A673 (cell line): ENCODE measurements around the gene MBD5. TPM values are rescaled to one million over a fixed set of nuclear protein-coding genes. Genes with fewer than 3 reads are reported as not detected.

Source experiments
- BruUV-seq: library from RNA; stranded (reverse); fragments of 400-500 nt; replicated peaks from 2 replicates; lab custom pipeline; 2021; lab: Mats Ljungman, UMichigan
- CTCF ChIA-PET: fragments of 300-600 bp; sonication (Branson Sonifier 250); formaldehyde crosslinking; loops from one replicate; lab custom pipeline; 2022; ENCODE audit warnings: antibody characterized with exemption; lab: Charles Lee
- POLR2A ChIA-PET: fragments of 300-600 bp; sonication (Branson Sonifier 250); formaldehyde crosslinking; loops from one replicate; lab custom pipeline; 2022; ENCODE audit warnings: antibody characterized with exemption; ENCODE audit not compliant: low non-redundant PET; lab: Charles Lee
- DNase-seq: peaks from one replicate; pipeline ENCODE4 v3.0.0-alpha.2; 2015; ENCODE audit warnings: low spot score
- H3K27ac ChIP-seq: fragments of 200-600 bp; sonication (generic); 2 replicates; pipeline ENCODE4 v1.5.1; 2016; ENCODE audit warnings: mixed run types, low read depth, mild to moderate bottlenecking, mixed read lengths, antibody characterized with exemption, low read length; ENCODE audit not compliant: poor library complexity, severe bottlenecking
- H3K27me3 ChIP-seq: fragments of 200-600 bp; sonication (generic); replicated peaks from 2 replicates; pipeline ENCODE4 v1.6.1; 2017; ENCODE audit warnings: mixed run types, low read depth, mild to moderate bottlenecking, mixed read lengths, antibody characterized with exemption, low read length; ENCODE audit not compliant: insufficient read depth, poor library complexity
- H3K36me3 ChIP-seq: fragments of 200-600 bp; sonication (generic); 2 replicates; pipeline ENCODE4 v1.6.1; 2016; ENCODE audit warnings: mixed run types, mild to moderate bottlenecking, mixed read lengths, antibody characterized with exemption, low read length; ENCODE audit not compliant: insufficient read depth, poor library complexity, severe bottlenecking
- H3K4me1 ChIP-seq: fragments of 200-600 bp; sonication (generic); 2 replicates; pipeline ENCODE4 v1.6.1; 2017; ENCODE audit warnings: mixed run types, mild to moderate bottlenecking, mixed read lengths, antibody characterized with exemption, low read length; ENCODE audit not compliant: insufficient read depth, poor library complexity, severe bottlenecking
- H3K4me3 ChIP-seq: fragments of 200-600 bp; sonication (generic); 2 replicates; pipeline ENCODE4 v1.5.1; 2016; ENCODE audit warnings: low read depth, mixed run types, mild to moderate bottlenecking, mixed read lengths, low read length; ENCODE audit not compliant: poor library complexity, severe bottlenecking
- H3K9me3 ChIP-seq: fragments of 200-600 bp; sonication (generic); 2 replicates; pipeline ENCODE4 v1.6.1; 2016; ENCODE audit warnings: mixed run types, low read depth, mild to moderate bottlenecking, mixed read lengths, antibody characterized with exemption, low read length; ENCODE audit not compliant: poor library complexity, severe bottlenecking
- CTCF ChIP-seq: fragments of 300-800, 200-600 bp; sonication (generic); conservative IDR thresholded peaks from 2 replicates; pipeline ENCODE4 v1.5.1; 2017; ENCODE audit warnings: low read depth, mild to moderate bottlenecking, antibody characterized with exemption, low read length, moderate library complexity, mixed read lengths
- EZH2 ChIP-seq: fragments of 200-600 bp; sonication (generic); IDR thresholded peaks from 2 replicates; pipeline ENCODE4 v1.6.1; 2017; ENCODE audit warnings: borderline replicate concordance, low read depth, mild to moderate bottlenecking, mixed read lengths, antibody characterized with exemption, low read length; ENCODE audit not compliant: poor library complexity, severe bottlenecking
- intact Hi-C: fragments of 100-400 bp; cut with micrococcal nuclease; formaldehyde crosslinking; loops from one replicate; pipeline ENCODE4 v1.10.0; 2022; ENCODE audit not compliant: unreplicated experiment
- total RNA-seq: library from RNA; stranded (reverse); gene quantifications from 2 replicates; pipeline ENCODE4 v1.2.3, GENCODE V29; 2021

The MBD5 gene
- total RNA-seq, 1 experiment from 2014 or later = 32.4 TPM

- TF ChIP-seq CTCF = no peak
- no peak for TF ChIP-seq EZH2
- Histone ChIP-seq H3K9me3 (no peaks in the 10 kb centered on the region), H3K27me3 (no peaks in the 10 kb centered on the region), H3K27ac (no peak overlapping the region), H3K36me3 (no peaks in the 10 kb centered on the region), H3K4me1 (no peaks in the 10 kb centered on the region), H3K4me3 (no peak overlapping the region)
- CTCF ChIA-PET = no interaction called here
- POLR2A ChIA-PET = no interaction called here
- intact Hi-C loops = no loop called here
- no TSS peak for BruUV-seq
- DNase-seq = no peak
These were observed 500.3 kb downstream of the MBD5 start for GRCh38 chr2:148521181-148521580.

GRCh38 chr2:148523315-148523714 is 502.4 kb downstream of the MBD5 start:
- intact Hi-C loops = no loop called here

GRCh38 chr2:148524519-148524919 is 503.6 kb downstream of the MBD5 start:
- BruUV-seq = no TSS peak
- no peak for TF ChIP-seq CTCF
- TF ChIP-seq EZH2 = no peak
- ChIA-PET CTCF (no interaction called here), POLR2A (no interaction called here)
- Histone ChIP-seq H3K4me3 (no peak overlapping the region), H3K27me3 (no peaks in the 10 kb centered on the region), H3K36me3 (no peaks in the 10 kb centered on the region), H3K9me3 (no peaks in the 10 kb centered on the region), H3K27ac (no peak overlapping the region), H3K4me1 (no peaks in the 10 kb centered on the region)
- DNase-seq = no peak
- intact Hi-C loops = no loop called here

More at GRCh38 chr2:148523315-148523714, 502.4 kb downstream of the MBD5 start:
- BruUV-seq = no TSS peak
- Histone ChIP-seq H3K27ac (no peak overlapping the region), H3K27me3 (no peaks in the 10 kb centered on the region), H3K36me3 (no peaks in the 10 kb centered on the region), H3K4me1 (no peaks in the 10 kb centered on the region), H3K4me3 (no peak overlapping the region), H3K9me3 (no peaks in the 10 kb centered on the region)
- ChIA-PET POLR2A (no interaction called here), CTCF (no interaction called here)
- no peak for TF ChIP-seq CTCF
- no peak for TF ChIP-seq EZH2
- DNase-seq = no peak
